Fibroblast of pulmonary artery (primary cell): ENCODE results near the gene ADAM17.
"Not testable (repeated sequence)": the region's sequence is repeated elsewhere in the genome, so short reads cannot be mapped to it uniquely, and the experiment has no call there.

ENCODE experiments used
- DNase-seq: peaks from one replicate; pipeline ENCODE4 v3.0.0-alpha.2; 2010; ENCODE audit warnings: low read depth
- H3K4me3 ChIP-seq: replicated peaks from 2 replicates; pipeline ENCODE4 v1.5.1; 2011; ENCODE audit warnings: low read depth, mild to moderate bottlenecking, control low read depth, low read length, moderate library complexity
- TF ChIP-seq, protein P1 (sequence below): IDR thresholded peaks from 2 replicates; pipeline ENCODE4 v1.5.1; 2011; ENCODE audit warnings: mild to moderate bottlenecking, control low read depth, low read length, inconsistent platforms; ENCODE audit errors: missing control alignments

ADAM17 gene

DNA sequence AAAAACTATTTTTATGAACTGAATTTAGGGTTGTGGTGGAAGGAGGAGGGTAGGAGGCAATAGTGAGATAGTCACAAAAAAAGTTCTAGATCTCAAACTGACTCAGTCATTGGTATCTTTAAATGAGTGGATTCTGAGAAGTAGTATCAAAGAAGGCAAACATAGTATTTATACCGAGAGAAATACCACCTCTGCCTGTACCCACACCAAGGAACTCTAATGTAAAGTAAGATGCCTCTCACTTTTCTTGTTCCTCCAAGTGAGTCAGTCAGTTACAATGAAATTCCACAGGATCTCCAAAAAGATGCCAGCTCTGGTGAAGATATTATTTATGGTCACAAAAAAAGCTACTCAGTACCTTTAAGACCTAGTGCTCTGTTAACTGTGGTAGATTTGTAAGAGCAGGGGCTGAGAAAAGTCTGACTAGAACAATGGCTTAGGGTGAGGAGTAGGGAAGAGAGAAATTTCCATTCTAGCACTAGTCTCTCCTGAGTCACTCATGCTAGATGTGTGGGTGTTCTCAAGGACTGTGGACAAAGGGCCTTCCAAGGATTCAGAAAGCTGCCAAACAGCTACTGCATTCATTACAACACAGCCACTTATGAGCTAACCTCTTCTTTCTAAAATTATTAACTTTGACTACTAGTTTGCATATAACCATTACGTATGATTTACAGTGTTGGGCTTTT is 38.9 kb upstream of the ADAM17 start:
- no peak overlapping the region for H3K4me3 ChIP-seq
- TF ChIP-seq, protein P1, sequence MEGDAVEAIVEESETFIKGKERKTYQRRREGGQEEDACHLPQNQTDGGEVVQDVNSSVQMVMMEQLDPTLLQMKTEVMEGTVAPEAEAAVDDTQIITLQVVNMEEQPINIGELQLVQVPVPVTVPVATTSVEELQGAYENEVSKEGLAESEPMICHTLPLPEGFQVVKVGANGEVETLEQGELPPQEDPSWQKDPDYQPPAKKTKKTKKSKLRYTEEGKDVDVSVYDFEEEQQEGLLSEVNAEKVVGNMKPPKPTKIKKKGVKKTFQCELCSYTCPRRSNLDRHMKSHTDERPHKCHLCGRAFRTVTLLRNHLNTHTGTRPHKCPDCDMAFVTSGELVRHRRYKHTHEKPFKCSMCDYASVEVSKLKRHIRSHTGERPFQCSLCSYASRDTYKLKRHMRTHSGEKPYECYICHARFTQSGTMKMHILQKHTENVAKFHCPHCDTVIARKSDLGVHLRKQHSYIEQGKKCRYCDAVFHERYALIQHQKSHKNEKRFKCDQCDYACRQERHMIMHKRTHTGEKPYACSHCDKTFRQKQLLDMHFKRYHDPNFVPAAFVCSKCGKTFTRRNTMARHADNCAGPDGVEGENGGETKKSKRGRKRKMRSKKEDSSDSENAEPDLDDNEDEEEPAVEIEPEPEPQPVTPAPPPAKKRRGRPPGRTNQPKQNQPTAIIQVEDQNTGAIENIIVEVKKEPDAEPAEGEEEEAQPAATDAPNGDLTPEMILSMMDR, result no peak
- peak; percentile 94 for DNase-seq

DNA sequence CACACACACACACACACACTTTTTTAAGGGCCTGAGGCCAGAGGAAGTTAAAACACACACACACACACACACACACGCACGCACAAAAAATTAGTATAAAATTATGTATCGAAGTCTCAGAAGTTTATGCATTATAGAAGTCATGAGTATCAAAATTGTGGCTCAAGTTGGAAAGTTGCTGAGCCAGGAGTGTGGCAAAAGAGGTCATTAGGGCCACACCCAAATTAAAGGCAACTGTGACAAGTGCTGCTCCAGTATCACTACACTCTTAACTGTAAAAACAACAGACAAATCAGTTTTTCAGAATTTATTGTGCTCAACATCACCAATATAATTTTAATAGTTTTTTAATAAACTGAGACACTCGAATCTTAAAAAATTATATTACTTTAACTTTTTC is 38.3 kb upstream of the ADAM17 start:
- TF ChIP-seq, protein P1, result no peak
- no peak for DNase-seq
- H3K4me3 ChIP-seq, result no peak overlapping the region

DNA sequence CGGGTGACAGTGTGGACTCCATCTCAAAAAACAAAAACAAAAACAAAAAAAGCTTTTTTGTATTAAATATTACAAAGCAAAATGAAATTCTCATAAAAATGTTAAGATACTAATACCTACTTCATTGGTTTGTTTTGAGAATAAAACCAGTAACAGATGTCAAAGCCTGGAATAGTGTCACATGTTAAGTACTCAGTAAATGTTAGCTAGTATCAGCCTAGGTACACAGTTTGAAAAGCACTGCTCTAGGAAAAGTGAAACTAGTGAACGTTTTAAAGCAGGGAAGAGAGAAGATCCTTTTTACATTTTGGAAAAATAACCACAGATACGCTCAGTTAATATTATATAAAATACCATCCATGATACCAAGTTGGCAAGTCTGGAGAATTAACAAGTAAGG is 37.1 kb upstream of the ADAM17 start:
- no peak for DNase-seq
- H3K4me3 ChIP-seq, result no peak overlapping the region
- TF ChIP-seq, protein P1, result no peak

DNA sequence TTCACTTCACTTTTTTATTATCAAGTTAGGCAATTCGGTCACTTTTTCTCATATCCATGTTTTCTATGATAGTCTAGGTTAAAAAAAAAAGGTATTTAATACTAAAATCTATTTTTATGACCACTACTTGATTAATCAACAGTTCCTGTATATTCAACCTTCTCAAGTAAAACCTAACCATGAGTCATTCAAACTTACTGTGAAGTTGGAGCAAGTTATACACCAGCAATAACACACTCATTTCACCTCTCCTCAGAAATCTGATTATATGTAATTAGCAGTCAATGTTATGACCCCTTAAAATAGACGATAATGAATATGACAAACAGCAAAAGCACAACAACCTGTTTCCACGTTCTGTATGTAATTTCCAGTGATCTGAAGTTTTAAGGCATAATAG is 35.0 kb upstream of the ADAM17 start:
- no peak overlapping the region for H3K4me3 ChIP-seq
- no peak for DNase-seq
- TF ChIP-seq, protein P1, result no peak

DNA sequence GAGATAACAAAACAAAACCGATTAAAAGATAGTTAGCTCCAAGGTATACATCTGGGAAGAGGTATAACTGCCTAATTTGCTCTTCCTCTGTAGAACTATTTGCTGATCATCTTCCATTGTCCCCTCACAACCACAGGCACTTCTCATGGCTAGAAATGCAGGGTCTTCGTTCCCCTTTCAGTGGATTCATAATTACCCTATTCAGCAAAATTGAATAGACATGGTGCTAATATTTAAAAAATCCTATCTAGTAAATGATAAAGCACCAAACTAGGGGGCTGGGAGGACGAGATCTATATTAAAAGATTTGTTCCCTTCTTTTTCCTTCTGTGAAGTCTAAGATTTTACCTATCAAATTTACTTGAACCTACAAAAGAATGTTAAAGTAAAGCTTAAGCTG is 30.8 kb upstream of the ADAM17 start:
- no peak for DNase-seq
- no peak overlapping the region for H3K4me3 ChIP-seq
- TF ChIP-seq, protein P1, result no peak

DNA sequence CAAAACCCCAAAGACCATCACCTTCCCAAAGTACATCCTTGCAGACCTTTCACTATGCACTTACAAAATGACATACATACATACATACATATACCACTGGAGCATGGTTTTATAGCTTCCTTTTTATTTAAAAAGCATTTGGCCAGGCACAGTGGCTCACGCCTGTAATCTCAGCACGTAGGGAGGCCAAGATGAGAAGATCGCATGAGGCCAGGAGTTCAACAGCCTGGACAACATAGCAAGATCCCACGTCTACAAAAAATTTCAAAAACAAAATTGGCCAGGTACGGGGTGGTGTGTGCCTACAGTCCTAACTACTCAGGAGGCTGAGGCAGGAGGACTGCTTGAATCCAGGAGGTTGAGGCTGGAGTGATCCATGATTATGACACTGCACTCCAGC is 29.9 kb upstream of the ADAM17 start:
- no peak for DNase-seq
- H3K4me3 ChIP-seq, result no peak overlapping the region
- TF ChIP-seq, protein P1, result no peak

DNA sequence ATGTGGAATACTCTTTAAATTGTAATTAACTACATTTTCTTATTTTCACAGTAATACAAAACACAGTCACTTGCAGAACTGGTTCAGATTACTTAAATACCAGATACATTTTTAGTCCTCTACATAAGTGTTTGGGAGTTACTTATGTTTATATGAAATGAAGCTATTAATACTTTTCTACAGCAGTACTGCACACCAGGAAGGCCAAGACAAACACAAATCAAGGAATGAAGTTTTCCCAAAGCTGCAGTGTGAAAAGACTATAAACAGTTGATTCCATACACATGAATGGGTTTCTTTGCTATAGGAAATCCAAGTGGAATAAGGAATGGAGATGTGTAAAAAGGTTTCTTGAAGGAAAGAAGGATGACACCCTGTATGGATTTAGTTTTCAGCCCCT is 29.3 kb upstream of the ADAM17 start:
- DNase-seq, H3K4me3 ChIP-seq: not testable (repeated sequence)
